HG02970 (cell line): Measurements from ENCODE around the gene MFGE8.

Experiments
- ATAC-seq: cut with Tn5 transposase; IDR thresholded peaks from one replicate; pipeline ENCODE4 v1.9.1; 2021; ENCODE audit warnings: mild to moderate bottlenecking, moderate library complexity, moderate number of reproducible peaks; ENCODE audit not compliant: unreplicated experiment, low FRiP score

Gene MFGE8

GRCh38 chr15:88900982-88901418 is 12.2 kb downstream of the MFGE8 start:
- ATAC-seq, result no peak

GRCh38 chr15:88900309-88900981 is 12.7 kb downstream of the MFGE8 start:
- no peak for ATAC-seq

DNA sequence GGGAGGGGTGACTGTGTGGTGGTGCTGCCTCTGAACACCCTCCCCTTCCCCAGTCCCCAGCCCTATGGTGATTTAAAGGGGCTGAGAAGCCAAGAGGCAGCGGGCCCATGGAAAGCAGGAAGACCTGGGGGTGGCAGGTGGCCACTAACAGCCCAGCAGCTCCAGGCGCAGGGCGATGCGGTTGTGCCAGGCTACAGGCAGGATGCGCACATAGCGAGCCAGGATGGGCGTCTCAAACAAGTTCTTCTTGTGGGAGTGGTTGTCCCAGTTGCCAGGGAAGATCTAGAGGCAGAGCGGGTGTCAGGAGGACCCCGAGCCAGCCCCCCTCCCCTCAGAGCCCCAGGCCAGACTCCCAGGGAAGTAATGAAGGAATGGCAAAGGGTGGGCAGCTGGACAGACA is 13.9 kb downstream of the MFGE8 start:
- ATAC-seq, result no peak

DNA sequence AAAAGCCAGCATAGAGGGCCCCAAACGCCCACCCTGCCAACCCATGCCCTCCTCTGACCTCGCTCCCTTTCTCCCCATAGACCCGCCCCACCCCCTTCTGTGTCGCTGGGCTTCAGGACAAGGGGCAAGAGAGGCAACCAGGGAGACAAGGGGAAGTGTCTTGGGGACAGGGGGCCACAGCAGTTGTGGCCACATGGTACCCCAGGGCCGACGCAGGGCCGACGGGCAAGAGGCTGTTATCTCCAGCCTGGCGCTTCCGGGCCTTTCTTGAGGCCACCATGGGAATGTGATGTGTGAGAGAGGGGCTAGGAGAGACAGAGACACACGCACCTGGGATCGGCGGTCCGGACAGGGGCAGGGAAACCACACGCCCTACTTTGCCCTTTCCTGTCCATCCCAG is 14.4 kb downstream of the MFGE8 start:
- no peak for ATAC-seq

- no peak for ATAC-seq
Measured at GRCh38 chr15:88897456-88898194, 15.6 kb downstream of the MFGE8 start.

- no peak for ATAC-seq
Measured at GRCh38 chr15:88897142-88897455, 16.1 kb downstream of the MFGE8 start.

DNA sequence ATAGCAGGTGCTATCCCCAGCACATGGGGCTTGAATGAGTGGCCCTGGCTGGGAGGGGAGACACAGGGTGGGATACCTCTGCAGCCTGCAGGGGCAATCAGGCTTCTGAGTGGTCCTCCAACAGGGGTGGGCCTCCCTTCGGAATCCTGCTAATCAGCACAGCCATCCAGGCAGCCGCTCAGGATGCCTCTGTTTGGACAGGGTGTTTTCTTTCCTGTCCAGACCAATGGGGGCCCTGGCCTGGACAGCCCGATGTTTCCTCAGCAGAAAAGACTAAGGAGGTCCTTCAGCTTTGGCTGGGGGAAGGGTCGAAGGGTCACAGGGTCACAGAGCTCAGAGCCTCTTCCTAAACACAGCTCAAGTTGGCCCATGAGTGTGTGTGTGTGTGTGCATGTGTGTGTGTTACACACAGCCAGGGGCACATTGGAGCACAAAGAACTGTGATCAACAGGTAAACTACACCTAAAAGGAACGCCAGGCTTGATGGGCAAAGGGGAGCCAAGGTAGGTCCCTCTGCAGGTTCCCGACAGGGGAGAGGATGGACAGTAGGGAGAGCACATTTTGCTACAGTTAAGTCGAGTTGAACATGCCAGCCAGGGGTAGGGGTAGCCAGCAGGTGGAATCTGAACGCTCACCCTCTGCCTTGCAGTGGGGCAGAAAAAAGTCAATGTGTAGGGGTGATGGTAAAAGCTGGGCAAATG is 16.7 kb downstream of the MFGE8 start:
- no peak for ATAC-seq

DNA sequence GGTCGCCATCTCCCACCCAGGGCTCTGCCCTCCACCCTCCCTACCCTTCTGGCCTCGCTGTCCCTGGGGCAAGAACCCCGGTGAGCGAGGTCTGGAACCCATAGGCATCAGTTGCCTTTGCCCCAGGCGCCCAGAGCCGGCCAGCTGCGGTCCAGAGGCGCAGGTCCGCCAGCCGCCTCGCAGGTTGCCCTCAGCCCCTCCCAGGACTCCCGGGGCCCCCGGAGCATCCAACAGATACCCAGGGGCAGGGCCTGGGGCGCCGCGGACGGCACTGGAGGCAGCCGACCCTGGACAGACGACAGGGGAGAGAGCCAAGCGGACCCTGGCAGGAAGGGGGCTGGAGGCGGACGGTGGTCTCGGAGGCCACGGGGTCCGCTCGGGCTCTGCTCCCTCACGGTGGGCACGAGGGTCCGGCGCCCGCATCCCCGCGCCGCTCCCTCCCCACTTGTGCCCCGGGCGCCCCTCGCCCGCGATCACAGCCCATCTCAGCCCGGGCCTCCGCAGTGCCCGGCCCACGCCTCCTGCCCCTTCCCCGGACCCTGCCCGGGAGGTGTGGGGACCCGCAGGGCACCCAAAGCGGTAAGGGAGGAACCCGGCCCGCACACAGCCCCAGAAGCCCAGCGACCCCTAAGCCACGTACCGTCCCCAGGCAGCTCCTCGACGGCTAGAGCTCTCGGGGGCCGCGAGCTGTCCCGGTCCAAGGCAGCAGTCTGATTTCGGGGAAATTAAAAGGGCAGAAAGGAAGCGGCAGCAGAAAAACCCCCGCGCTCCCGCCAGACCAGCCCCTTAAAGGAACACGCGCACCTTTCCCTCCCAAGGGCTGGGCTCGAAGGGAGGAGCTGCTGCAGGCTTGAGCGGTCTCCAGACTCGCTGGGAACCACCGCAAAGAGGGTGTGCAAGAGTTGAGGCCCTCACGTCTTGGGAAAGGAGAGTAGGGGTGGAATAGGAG is 18.1 kb downstream of the MFGE8 start, which contains the start of gene HAPLN3:
Gene HAPLN3, minus strand, starts transcription at position 726 of the 949 bp plus-strand sequence. CDS start 8,246 bp downstream, outside the sequence.
- no peak for ATAC-seq

DNA sequence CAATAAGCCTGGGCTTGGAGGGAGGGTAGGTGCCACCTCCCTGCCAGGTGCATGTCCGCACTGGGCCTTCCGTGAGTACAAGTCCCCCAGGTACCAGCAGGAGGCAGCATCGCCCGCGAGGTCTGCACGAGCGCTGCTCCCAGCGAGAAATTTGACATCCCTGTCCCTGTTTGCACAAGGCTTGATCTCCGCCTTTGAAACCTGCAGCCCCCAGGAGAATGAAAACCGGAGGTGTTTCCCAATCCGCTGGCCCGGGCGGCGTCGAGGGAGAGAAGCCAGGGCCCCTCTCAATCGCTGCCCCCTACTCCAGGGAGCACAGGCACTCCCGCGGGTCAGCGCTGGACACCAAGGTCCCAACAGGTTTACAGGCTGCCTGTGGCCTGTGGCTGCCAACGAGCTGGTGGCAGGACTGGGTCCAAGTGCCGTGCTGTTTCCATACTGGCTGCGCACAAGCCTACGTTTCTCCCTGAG is 18.8 kb downstream of the MFGE8 start:
- peak; percentile 53 for ATAC-seq

- ATAC-seq, result no peak
Measured at GRCh38 chr15:88891540-88892254, 21.5 kb downstream of the MFGE8 start.

GRCh38 chr15:88890495-88890894 is 22.7 kb downstream of the MFGE8 start:
- no peak for ATAC-seq

GRCh38 chr15:88888719-88889118 is 24.5 kb downstream of the MFGE8 start:
- no peak for ATAC-seq

DNA sequence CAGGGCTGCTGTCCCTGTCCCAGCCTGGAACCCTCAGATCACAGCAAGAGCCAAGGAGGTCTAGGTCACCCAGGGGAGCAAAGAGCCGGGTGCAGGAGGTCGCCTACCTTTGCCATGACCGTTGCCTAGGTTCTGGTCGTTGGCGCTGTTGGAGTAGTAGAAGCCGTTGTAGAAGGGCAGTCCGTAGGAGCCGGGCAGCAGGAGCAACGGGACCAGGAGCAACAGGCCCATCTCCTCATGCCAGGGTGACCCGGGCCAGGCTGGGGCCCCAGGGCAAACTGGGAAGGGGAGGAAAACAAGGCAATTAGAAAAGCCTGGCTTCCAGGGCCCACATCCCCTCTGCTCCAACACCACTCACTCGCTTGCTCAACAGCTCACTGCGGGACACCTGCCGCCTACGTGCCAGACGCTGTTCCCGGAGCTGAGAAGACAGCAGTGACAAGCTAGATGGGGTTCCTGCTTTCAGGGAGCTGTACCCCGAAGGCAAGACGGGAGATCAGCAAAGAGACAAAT is 26.1 kb downstream of the MFGE8 start:
- ATAC-seq, result no peak

- ATAC-seq, result no peak
Measured at GRCh38 chr15:88882785-88883184, 30.4 kb downstream of the MFGE8 start.

DNA sequence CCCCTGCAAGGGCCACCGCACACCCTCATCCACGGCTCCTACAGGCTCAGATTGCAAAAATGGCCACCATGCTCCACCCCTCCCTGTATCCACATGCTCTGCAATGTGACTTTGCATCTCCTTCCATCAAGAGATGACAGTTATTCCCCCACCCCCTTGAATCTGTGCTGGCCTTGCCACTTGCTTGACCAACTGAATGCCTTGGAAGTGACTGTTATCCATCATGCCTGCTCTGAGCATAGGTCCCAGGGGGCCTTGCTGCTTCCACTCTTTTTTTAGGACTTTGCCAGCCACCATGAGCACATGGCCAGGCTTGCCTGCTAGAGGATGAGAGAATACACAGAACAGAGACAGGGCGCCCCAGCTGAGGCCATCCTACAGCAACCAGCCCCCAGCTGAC is 31.4 kb downstream of the MFGE8 start:
- no peak for ATAC-seq

DNA sequence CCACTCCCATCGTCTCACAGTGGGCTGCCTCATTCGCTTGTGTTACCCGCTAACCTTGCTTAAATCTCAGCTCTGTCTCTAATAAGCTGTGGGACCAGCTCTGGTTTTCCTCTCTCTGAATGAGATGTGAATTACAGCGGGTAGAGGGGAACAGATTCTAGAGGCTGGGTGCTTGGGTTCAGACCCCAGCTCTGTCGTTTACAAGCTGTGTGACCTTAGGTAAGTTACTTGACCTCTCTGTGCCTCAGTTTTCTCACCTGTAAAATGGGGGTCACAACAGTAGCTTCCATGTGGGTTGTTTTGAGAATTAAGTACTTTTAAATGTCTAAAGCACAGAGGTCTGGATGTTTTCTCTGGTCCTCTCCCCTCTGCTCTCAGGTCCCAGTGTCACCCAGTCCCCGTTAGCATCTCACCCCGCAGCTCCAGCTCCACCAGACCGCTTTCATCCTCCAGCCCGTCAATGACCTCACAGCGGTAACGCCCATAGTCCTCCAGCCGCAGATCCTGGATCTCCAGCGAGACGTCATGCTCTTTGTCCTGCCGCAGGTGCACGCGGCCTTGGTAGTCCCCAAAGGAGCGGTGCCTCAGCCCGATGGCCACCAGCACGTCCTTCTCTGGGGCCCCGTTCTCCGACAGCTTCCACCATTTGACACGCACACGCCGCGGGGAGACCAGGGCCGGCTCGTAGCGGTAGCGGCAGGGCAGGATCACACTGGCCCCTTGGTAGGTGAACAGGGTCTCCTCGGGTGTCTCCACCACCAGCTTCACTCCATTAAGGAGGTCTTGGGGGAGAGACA is 32.0 kb downstream of the MFGE8 start:
- ATAC-seq, result no peak

DNA sequence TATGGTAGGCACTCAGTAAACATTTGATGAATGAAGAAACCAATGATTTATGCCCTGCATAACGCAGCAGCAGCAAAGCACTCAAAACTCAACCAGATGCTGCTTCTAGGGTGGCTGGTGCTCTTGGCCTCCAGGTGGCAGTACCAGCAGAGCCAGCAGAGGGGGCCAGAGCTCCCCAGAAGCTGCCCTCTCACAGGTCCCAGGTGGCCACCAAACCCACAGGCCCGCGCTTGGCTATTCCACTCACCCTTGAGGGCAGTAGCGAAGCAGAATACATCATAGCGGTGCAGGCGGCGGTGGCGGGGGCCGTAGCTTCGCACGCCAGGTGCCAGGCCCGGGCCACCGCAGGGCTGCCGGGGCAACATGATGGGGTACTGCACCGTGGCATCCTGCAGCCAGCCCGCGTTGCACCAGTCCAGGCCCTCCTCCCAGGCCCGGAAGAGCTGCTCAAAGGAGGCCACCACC is 34.4 kb downstream of the MFGE8 start:
- ATAC-seq, result no peak

DNA sequence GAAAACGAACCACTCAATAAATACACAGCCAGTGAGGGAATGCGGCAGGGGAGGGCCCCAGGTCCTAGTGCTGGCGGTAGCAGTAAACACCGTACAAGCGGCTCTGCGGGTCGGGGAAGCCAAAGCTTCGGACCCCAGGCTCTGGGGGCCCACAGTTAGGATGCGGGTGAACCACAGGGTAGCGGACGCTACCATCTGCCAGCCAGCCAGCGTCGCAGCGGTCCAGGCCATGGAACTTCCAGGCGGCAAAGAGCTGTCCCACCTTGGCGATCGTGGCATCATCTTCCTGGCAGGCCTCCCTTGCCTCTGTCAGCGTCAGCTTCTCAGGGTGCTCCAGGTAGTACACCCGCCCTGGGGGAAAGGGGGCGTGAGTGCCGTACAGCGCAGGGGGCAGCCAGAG is 35.3 kb downstream of the MFGE8 start:
- no peak for ATAC-seq

- ATAC-seq, result no peak
Measured at GRCh38 chr15:88877415-88877814, 35.8 kb downstream of the MFGE8 start.
